ENCODE results near the gene NEGR1.

DNA sequence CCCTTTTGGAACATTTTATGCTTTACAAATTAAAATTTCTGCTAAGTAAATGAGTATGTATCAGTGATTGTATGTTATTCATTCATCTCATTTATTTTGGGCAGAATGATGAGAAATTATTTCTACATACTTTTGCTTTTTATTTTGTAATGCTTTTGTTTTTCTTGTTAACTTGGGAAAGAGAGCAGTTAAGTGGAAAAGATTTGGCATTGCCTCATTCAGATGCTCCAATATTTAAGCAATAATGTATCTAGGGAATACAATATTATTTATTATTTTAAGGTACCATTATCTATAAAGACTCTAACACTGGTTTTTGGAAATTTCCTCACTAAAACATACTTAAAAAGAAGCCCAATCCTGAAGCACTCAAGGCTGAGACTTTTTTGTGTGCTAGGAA lies 431.8 kb downstream of the NEGR1 start:
- TF ChIP-seq, protein P1, sequence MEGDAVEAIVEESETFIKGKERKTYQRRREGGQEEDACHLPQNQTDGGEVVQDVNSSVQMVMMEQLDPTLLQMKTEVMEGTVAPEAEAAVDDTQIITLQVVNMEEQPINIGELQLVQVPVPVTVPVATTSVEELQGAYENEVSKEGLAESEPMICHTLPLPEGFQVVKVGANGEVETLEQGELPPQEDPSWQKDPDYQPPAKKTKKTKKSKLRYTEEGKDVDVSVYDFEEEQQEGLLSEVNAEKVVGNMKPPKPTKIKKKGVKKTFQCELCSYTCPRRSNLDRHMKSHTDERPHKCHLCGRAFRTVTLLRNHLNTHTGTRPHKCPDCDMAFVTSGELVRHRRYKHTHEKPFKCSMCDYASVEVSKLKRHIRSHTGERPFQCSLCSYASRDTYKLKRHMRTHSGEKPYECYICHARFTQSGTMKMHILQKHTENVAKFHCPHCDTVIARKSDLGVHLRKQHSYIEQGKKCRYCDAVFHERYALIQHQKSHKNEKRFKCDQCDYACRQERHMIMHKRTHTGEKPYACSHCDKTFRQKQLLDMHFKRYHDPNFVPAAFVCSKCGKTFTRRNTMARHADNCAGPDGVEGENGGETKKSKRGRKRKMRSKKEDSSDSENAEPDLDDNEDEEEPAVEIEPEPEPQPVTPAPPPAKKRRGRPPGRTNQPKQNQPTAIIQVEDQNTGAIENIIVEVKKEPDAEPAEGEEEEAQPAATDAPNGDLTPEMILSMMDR (IDR thresholded peaks at IDR 0.05) = no peak
- no peak for TF ChIP-seq POLR2A (IDR thresholded peaks at IDR 0.05)
- no peak for TF ChIP-seq POLR2AphosphoS5 (IDR thresholded peaks at IDR 0.05; ENCODE audit: insufficient read depth in 1 of 2, low read depth in 1 of 2)
